GM18498 (cell line): Measurements from ENCODE around the gene EHD2.
"Not testable (repeated sequence)": the region's sequence is repeated elsewhere in the genome, so short reads cannot be mapped to it uniquely, and the experiment has no call there.

ENCODE experiments used
- ATAC-seq: cut with Tn5 transposase; IDR thresholded peaks from one replicate; pipeline ENCODE4 v1.9.1; 2021; ENCODE audit warnings: mild to moderate bottlenecking, moderate library complexity; ENCODE audit not compliant: unreplicated experiment

EHD2 gene

DNA sequence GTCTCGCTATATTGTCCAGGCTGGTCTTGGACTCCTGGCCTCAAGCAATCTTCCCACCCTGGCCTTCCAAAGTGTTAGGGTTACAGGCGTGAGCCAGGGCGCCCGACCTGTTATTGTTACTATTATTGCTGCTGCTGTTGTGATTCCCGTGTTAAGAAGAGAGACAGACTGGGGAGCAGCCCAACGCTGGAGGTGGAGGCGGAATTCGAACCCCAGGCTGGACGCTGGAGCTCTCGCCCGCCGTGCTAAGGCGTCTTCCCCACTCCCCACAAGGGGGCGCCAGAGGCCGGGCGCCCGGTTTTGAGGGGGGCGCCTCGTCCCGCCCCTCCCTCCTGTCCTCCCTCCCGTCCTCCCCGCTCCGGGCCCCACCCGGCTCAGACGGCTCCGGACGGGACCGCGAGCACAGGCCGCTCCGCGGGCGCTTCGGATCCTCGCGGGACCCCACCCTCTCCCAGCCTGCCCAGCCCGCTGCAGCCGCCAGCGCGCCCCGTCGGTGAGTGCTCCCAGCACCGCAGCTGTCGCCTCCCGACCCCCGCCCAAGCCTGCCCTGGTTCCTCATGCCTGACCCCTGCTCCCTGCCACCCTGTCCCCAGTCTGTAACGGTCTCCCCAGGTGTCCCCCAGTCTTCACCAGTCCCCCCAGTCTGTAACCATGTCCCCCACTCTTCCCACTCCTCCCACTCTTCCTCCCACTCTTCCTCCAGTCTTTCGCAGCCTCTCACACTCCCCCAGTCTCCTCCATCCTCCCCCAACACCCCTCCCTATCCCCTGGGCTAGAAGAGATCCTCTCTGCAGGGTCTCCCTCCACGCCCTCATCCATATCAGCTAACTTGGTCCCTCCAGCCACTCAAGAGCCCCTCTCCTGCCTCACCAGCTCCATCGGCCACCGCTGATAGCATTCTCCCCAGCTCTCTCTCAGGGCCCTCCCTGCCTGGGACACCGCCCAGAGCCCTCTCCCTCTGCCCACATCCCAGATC, at the start of gene EHD2:
Gene EHD2 (plus strand): TSS at position 377 of the 976 bp plus-strand sequence. CDS start 3,191 bp downstream, outside the sequence.
- ATAC-seq, result no peak

DNA sequence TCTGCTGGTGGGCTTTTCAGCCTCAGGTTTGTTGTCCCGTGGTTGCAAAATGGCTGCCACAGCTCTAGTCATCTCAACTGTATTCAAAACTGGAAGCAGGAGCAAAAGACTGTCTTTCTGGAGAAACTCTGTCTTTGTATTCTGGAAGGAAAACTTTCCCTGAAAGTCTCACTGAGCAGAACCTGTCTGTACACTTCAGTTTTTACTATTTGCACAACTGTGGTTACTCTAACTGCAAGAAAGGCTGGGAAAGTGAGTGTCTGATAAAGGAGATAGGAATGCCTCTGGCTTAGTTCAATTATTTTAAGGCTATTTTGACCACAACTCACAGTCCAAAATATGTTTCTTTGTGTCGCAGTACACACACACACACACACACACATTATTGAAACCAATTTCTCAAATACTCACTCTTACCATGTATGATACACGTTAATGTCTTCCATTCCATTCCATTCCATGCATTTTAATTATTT, 49.7 kb upstream of the EHD2 start:
- ATAC-seq, result no peak

DNA sequence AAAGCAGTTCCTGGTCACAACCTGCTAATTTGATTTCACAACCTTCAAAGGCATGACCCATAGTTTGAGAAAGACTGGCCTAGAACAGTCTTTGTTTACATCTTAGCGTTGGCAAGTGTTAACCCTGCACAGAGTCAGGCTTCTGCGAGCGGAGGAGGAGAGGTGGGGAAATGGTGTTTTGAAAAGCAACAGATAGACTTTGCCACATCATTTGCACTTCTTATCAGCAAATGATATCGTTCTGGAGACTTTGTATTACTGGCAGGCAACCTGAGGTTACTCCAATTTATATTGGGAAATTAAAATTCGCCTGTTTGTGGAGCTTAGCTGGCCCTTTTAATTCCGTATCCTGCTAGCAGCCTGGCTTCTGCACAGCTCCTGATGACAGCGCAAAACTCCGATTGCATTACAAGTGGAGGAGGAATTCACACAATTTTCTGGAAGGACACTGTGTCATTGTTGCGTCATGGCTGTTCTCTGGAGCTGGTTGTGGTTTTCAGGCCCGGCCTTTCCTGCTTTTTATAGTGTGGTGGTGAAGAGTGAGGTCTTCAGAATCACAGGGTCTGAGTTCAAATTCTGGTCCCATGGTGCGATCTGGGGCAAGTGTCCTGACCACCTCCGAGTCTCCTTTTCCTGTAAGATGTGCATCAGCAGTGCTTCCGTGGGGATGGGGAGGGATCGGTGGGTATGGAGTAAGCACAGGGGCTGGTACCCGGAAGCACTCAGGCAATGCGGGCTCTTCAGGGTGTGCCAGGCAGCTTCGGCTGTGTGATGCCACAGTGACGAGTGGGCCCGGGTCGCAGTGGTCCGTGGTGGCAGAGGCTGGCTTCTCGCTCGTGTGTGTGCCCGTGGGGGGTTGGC, 49.1 kb upstream of the EHD2 start:
- ATAC-seq, result no peak

- not testable (repeated sequence) for ATAC-seq
Measured at GRCh38 chr19:47668556-47668955, 44.7 kb upstream of the EHD2 start.

DNA sequence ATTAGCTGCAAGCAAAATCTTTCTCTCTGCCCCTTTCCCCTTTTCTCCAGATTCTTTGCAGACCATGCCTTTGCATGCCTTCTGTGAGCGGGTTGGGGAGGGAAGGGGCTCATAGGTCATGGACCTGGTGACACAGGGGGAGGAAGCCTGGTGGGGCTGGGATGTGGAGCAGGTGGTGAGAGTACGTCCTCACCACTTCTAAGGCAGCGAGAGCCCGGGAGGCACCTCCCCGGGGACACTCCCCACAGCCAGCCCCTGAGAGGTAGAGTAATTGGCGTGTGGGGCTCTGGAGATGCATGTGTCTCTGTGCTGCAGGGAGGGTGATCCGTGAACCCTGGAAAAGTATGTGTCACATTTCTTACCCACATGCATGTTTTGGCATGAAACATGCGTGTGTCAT, 42.5 kb upstream of the EHD2 start:
- no peak for ATAC-seq

GRCh38 chr19:47671499-47671898, 41.7 kb upstream of the EHD2 start:
- ATAC-seq, result no peak

DNA sequence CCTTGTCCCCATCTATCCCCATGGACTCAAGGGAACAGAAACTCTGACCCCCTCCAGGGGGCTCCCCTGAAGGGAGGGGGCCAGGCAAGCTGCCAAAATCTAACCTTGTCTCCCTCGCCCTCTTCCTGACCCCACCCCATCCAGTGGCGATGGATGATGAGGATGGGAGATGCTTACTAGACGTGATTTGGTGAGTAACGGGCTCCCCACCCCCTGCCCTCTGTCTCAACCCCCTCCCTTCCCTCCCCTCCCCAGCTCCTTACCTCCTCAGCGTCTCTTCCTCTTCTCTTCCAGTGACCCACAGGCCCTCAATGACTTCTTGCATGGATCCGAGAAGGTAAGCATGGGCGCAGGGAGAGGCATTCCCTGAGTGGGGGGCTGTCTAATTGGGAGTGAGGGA, 39.8 kb upstream of the EHD2 start:
- ATAC-seq, result no peak

DNA sequence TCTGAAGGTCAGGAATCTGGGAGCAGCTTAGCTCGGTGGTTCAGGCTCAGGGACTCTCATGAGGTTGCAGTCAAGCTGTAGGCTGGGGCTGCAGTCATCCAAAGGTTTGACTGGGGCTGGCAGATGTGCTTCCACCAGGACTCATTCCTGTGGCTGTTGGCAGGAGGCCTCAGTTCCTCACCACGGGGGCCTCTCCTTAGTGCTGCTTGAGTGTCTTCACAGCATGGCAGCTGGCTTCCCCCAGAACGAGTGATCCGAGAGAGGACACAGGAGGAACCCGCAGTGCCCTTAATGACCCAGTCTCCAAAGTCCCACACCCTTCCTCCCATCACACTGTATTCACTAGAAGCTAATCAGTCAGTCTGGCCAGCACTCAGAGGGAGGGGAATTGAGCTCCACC, 38.7 kb upstream of the EHD2 start:
- no peak for ATAC-seq

GRCh38 chr19:47675271-47675670, 38.0 kb upstream of the EHD2 start:
- no peak for ATAC-seq

- ATAC-seq, result no peak
Measured at GRCh38 chr19:47675859-47676258, 37.4 kb upstream of the EHD2 start.

GRCh38 chr19:47676811-47677210, 36.4 kb upstream of the EHD2 start:
- ATAC-seq, result no peak

DNA sequence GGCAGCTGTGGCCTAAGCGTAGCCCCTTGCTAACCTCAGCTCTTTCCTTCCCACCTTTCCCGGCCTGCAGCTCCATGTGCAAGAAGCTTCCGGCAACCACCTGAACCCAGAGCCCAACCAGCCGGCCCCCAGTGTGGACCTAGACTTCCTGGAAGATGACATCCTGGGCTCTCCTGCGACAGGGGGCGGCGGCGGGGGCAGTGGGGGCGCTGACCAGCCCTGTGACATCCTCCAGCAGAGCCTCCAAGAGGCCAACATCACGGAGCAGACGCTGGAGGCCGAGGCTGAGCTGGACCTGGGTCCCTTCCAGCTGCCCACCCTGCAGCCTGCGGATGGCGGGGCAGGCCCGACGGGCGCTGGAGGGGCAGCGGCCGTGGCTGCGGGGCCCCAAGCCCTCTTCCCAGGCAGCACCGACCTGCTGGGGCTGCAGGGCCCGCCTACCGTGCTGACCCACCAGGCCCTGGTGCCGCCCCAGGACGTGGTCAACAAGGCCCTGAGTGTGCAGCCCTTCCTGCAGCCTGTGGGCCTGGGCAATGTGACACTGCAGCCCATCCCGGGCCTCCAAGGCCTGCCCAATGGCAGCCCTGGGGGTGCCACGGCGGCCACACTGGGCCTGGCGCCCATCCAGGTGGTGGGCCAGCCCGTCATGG, 33.8 kb upstream of the EHD2 start:
- no peak for ATAC-seq

DNA sequence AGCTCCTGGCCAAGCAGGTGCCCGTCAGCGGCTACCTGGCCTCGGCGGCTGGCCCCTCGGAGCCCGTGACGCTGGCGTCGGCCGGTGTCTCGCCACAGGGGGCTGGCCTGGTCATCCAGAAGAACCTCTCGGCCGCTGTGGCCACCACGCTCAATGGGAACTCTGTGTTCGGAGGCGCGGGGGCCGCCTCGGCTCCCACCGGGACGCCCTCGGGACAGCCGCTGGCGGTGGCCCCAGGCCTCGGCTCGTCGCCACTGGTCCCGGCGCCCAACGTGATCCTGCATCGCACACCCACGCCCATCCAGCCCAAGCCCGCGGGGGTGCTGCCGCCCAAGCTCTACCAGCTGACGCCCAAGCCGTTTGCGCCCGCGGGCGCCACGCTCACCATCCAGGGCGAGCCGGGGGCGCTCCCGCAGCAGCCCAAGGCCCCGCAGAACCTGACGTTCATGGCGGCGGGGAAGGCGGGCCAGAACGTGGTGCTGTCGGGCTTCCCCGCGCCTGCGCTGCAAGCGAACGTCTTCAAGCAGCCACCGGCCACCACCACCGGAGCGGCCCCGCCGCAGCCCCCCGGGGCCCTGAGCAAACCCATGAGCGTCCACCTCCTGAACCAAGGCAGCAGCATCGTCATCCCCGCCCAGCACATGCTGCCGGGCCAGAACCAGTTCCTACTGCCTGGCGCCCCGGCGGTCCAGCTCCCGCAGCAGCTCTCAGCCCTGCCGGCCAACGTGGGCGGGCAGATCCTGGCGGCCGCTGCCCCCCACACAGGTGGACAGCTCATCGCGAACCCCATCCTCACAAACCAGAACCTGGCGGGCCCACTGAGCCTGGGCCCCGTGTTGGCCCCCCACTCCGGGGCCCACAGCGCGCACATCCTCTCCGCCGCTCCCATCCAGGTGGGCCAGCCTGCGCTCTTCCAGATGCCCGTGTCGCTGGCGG, 33.0 kb upstream of the EHD2 start:
- no peak for ATAC-seq

- no peak for ATAC-seq
Measured at GRCh38 chr19:47680858-47681332, 32.3 kb upstream of the EHD2 start.

- no peak for ATAC-seq
Measured at GRCh38 chr19:47681388-47681787, 31.8 kb upstream of the EHD2 start.

- ATAC-seq, result no peak
Measured at GRCh38 chr19:47681936-47682335, 31.3 kb upstream of the EHD2 start.

- no peak for ATAC-seq
Measured at GRCh38 chr19:47682939-47683338, 30.3 kb upstream of the EHD2 start.

- ATAC-seq, result no peak
Measured at GRCh38 chr19:47686679-47687450, 26.4 kb upstream of the EHD2 start.

DNA sequence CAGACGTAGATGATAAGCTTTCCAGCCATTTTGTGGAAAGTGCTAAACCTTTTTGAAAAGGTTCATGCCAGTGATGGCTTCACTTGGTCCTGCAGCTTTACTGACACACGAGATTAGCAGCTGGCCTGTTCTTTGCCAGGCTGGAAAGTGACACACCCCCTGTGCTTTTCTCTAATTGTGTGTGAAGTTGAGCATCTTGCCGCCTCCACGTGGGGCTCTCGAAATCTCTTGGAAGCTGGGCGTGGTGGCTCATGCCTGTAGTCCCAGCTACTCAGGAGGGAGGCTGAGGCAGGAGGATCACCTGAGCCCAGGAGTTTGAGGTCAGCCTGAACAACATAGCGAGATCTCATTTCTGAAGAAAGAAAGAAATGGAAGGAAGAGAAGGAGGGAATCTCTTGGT, 25.3 kb upstream of the EHD2 start:
- ATAC-seq, result no peak
